ENCODE data around the gene PFDN4.

- TF ChIP-seq POLR2A (IDR thresholded peaks at IDR 0.05; ENCODE audit: low read depth, low read length) (no peak), POLR2AphosphoS5 (IDR thresholded peaks at IDR 0.05; ENCODE audit: low read depth, low read length) (no peak)
These were observed 43.2 kb downstream of the PFDN4 start for GRCh38 chr20:54251096-54251495.

Data from GM12891 (cell line).